KBM-7 (cell line): ENCODE data around the gene BACE1-AS.
A peak's percentile ranks its signal among the peaks of the same experiment; 100 is the strongest.

Experiments
- DNase-seq: peaks from one replicate; pipeline ENCODE4 v3.0.0-alpha.2; 2015
- in situ Hi-C: fragments of 300-500 bp; cut with MboI; formaldehyde crosslinking; loops from 2 replicates; pipeline ENCODE4 v1.14.3; 2020; ENCODE audit warnings: low sequenced_read_pairs, low pct_unique_long_range_greater_than_20kb, mixed read lengths

BACE1-AS gene

GRCh38 chr11:117286588-117286987 is 4.6 kb upstream of the BACE1-AS start:
- in situ Hi-C loops, result no loop called here
- no peak for DNase-seq

- no peak for DNase-seq
- in situ Hi-C loops, result no loop called here
Measured at GRCh38 chr11:117287668-117288067, 3.5 kb upstream of the BACE1-AS start.

- in situ Hi-C loops, result no loop called here
- no peak for DNase-seq
Measured at GRCh38 chr11:117289795-117290194, 1.4 kb upstream of the BACE1-AS start.

GRCh38 chr11:117292616-117293015 is 1.5 kb downstream of the BACE1-AS start:
- no peak for DNase-seq
- in situ Hi-C loops, result no loop called here

GRCh38 chr11:117295438-117296137 is 4.4 kb downstream of the BACE1-AS start:
- in situ Hi-C loops, result no loop called here
- DNase-seq, result no peak

- in situ Hi-C loops, result no loop called here
- no peak for DNase-seq
Measured at GRCh38 chr11:117296881-117297280, 5.7 kb downstream of the BACE1-AS start.

GRCh38 chr11:117298195-117298594 is 7.0 kb downstream of the BACE1-AS start:
- DNase-seq, result no peak
- in situ Hi-C loops, result no loop called here

GRCh38 chr11:117299351-117300282 is 8.5 kb downstream of the BACE1-AS start:
- no peak for DNase-seq
- in situ Hi-C loops, result no loop called here

GRCh38 chr11:117300283-117300663 is 9.1 kb downstream of the BACE1-AS start:
- no peak for DNase-seq
- in situ Hi-C loops, result no loop called here

GRCh38 chr11:117300773-117301172 is 9.6 kb downstream of the BACE1-AS start:
- no peak for DNase-seq
- in situ Hi-C loops, result no loop called here

GRCh38 chr11:117302228-117302627 is 11.1 kb downstream of the BACE1-AS start:
- no peak for DNase-seq
- in situ Hi-C loops, result no loop called here

- no peak for DNase-seq
- in situ Hi-C loops, result no loop called here
Measured at GRCh38 chr11:117303101-117303500, 12.0 kb downstream of the BACE1-AS start.

- in situ Hi-C loops, result no loop called here
- no peak for DNase-seq
Measured at GRCh38 chr11:117303646-117304315, 12.6 kb downstream of the BACE1-AS start.

GRCh38 chr11:117305145-117305544 is 14.0 kb downstream of the BACE1-AS start:
- no peak for DNase-seq
- in situ Hi-C loops, result no loop called here

- DNase-seq, result no peak
- in situ Hi-C loops, result no loop called here
Measured at GRCh38 chr11:117309310-117309709, 18.2 kb downstream of the BACE1-AS start.

GRCh38 chr11:117313091-117313490 is 21.9 kb downstream of the BACE1-AS start:
- in situ Hi-C loops, result no loop called here
- peak; percentile 31 for DNase-seq

GRCh38 chr11:117313828-117314768 is 23.0 kb downstream of the BACE1-AS start:
- in situ Hi-C loops, result no loop called here
- DNase-seq, result no peak

- peak; percentile 62 for DNase-seq
- in situ Hi-C loops, result no loop called here
Measured at GRCh38 chr11:117314840-117315239, 23.7 kb downstream of the BACE1-AS start.
